ENCODE results near the gene C3orf33. TPM values are rescaled to one million over a fixed set of nuclear protein-coding genes. Genes with fewer than 3 reads are reported as not detected.

The C3orf33 gene
- total RNA-seq, 1 donor from 2014 or later = 5.2 TPM

GRCh38 chr3:155785662-155786295 lies 20.3 kb downstream of the C3orf33 start:
- DNase-seq (ENCODE audit: low read depth) = no peak

GRCh38 chr3:155782390-155782953 lies 23.6 kb downstream of the C3orf33 start:
- DNase-seq (ENCODE audit: low read depth) = no peak

GRCh38 chr3:155780291-155780690 lies 25.8 kb downstream of the C3orf33 start:
- DNase-seq (ENCODE audit: low read depth) = no peak

GRCh38 chr3:155778462-155778861 lies 27.6 kb downstream of the C3orf33 start:
- DNase-seq (ENCODE audit: low read depth) = no peak

- peak; percentile 24 for DNase-seq (ENCODE audit: low read depth)
Observed at GRCh38 chr3:155772801-155773200, 33.3 kb downstream of the C3orf33 start.

GRCh38 chr3:155771126-155771525 lies 35.0 kb downstream of the C3orf33 start:
- DNase-seq (ENCODE audit: low read depth) = no peak

- DNase-seq (ENCODE audit: low read depth) = no peak
Observed at GRCh38 chr3:155766206-155766605, 39.9 kb downstream of the C3orf33 start.

- DNase-seq (ENCODE audit: low read depth) = no peak
Observed at GRCh38 chr3:155763870-155764463, 42.1 kb downstream of the C3orf33 start.

GRCh38 chr3:155760653-155761052 lies 45.4 kb downstream of the C3orf33 start:
- no peak for DNase-seq (ENCODE audit: low read depth)

- DNase-seq (ENCODE audit: low read depth) = no peak
Observed at GRCh38 chr3:155757577-155757976, 48.5 kb downstream of the C3orf33 start.

- peak; percentile 49 for DNase-seq (ENCODE audit: low read depth)
Observed at GRCh38 chr3:155753038-155753639, 52.9 kb downstream of the C3orf33 start.

- DNase-seq (ENCODE audit: low read depth) = no peak
Observed at GRCh38 chr3:155748611-155749365, 57.3 kb downstream of the C3orf33 start.

GRCh38 chr3:155747946-155748290 lies 58.2 kb downstream of the C3orf33 start:
- DNase-seq (ENCODE audit: low read depth) = no peak

- DNase-seq (ENCODE audit: low read depth) = no peak
Observed at GRCh38 chr3:155747286-155747945, 58.7 kb downstream of the C3orf33 start.

GRCh38 chr3:155746703-155747102 lies 59.4 kb downstream of the C3orf33 start:
- no peak for DNase-seq (ENCODE audit: low read depth)

- DNase-seq (ENCODE audit: low read depth) = no peak
Observed at GRCh38 chr3:155745795-155746550, 60.1 kb downstream of the C3orf33 start.

GRCh38 chr3:155744626-155745324 lies 61.3 kb downstream of the C3orf33 start, which contains the start of gene PLCH1:
PLCH1 (minus strand) TSS chr3:155745071; CDS start chr3:155704224, 40,847 bp downstream.
- peak; percentile 59 for DNase-seq (ENCODE audit: low read depth)

GRCh38 chr3:155744010-155744625 lies 62.0 kb downstream of the C3orf33 start:
- DNase-seq (ENCODE audit: low read depth) = peak; percentile 45

GRCh38 chr3:155743606-155744005 lies 62.5 kb downstream of the C3orf33 start:
- no peak for DNase-seq (ENCODE audit: low read depth)
